ENCODE measurements around the gene VPS39.

VPS39 gene

GRCh38 chr15:42202653-42203052 is 5.5 kb downstream of the VPS39 start:
- no peak for DNase-seq

GRCh38 chr15:42201801-42202200 is 6.3 kb downstream of the VPS39 start:
- DNase-seq = no peak

- no peak for DNase-seq
Measured at GRCh38 chr15:42199126-42199525, 9.0 kb downstream of the VPS39 start.

GRCh38 chr15:42198516-42198915 is 9.6 kb downstream of the VPS39 start:
- DNase-seq = no peak

GRCh38 chr15:42194513-42194912 is 13.6 kb downstream of the VPS39 start:
- no peak for DNase-seq

- no peak for DNase-seq
Measured at GRCh38 chr15:42193383-42193782, 14.7 kb downstream of the VPS39 start.

GRCh38 chr15:42191610-42192346 is 16.3 kb downstream of the VPS39 start:
- no peak for DNase-seq

- no peak for DNase-seq
Measured at GRCh38 chr15:42190370-42190769, 17.7 kb downstream of the VPS39 start.

GRCh38 chr15:42185801-42186200 is 22.3 kb downstream of the VPS39 start:
- DNase-seq = no peak

GRCh38 chr15:42184736-42185135 is 23.4 kb downstream of the VPS39 start:
- DNase-seq = no peak

- peak in 1 of 58 donors; percentile 30 for DNase-seq
Measured at GRCh38 chr15:42184296-42184695, 23.8 kb downstream of the VPS39 start.

- DNase-seq = peak in 1 of 58 donors; percentile 16
Measured at GRCh38 chr15:42182961-42183360, 25.1 kb downstream of the VPS39 start.

GRCh38 chr15:42182328-42182886 is 25.7 kb downstream of the VPS39 start:
- no peak for DNase-seq

- DNase-seq = no peak
Measured at GRCh38 chr15:42178056-42178455, 30.0 kb downstream of the VPS39 start.

- no peak for DNase-seq
Measured at GRCh38 chr15:42175671-42176070, 32.4 kb downstream of the VPS39 start.

- DNase-seq = no peak
Measured at GRCh38 chr15:42172475-42172874, 35.6 kb downstream of the VPS39 start.

- DNase-seq = no peak
Measured at GRCh38 chr15:42171795-42172194, 36.3 kb downstream of the VPS39 start.

- DNase-seq = no peak
Measured at GRCh38 chr15:42171122-42171521, 37.0 kb downstream of the VPS39 start.

GRCh38 chr15:42166225-42166940 is 41.7 kb downstream of the VPS39 start:
- no peak for DNase-seq

GRCh38 chr15:42165106-42165505 is 43.0 kb downstream of the VPS39 start:
- no peak for DNase-seq

- no peak for DNase-seq
Measured at GRCh38 chr15:42163947-42164550, 44.1 kb downstream of the VPS39 start.

- DNase-seq = no peak
Measured at GRCh38 chr15:42163291-42163690, 44.8 kb downstream of the VPS39 start.

Data from anterior cingulate cortex (tissue), 58 donors.